DMS114 treated with DMSO at 0.1 percent for 48 hours (cell line): ENCODE data around the gene GMCL2.

ENCODE experiments used
- DNase-seq: peaks from one replicate; lab custom pipeline; 2025; ENCODE audit not compliant: unreplicated experiment; lab: John Stamatoyannopoulos, UW

The GMCL2 gene

DNA sequence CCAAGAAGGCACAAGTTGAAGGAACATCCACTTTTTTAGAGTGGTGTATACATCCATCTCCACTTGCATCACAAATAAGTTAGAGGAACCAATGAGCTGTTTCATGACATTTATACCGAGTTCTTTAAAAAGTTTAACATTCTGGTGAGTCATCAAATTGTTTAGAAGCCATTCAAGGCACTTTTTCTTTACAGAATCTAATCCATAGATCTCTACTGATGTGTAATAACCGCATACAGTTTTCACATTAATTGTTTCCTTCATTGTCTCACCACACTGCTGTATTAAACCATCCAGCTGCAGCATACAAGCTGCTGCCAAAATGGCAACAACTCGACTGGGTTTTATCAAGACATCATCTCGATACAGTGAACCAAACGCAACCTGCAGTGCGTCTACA, 744 bp downstream of the GMCL2 start:
- DNase-seq: no peak

DNA sequence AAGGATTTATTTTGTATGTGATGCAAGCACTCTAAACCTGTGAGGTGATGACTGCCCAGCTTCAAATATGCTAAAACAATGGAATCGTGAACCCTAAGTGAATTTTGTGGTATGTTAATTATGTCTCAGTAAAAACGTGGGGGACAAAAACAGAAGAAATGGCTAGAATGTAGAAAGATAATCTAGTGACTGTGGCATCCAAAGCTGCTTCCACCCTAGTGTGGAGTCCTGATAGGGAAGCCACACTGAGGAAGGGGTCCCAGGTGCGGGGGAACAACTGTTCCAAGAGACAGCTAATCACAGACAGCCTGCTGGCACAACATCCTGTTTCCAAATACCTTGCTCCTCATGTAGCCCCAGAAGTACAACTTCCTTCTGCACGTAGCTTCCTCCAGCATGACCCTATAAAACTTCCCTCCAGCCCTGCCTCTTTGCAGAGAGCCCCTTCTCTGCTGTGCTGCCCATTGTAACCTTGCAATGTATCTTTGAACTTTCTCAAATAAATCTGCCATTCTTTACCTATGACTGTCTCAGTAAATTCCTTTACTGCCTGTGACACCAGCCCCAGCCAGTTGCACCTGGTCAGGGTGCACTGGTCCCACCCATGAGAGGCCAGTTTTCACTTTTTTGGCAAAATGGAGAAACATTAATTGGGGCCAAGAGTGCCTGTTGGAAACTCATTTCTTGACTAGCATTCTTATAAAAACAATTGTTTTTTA, 4.9 kb downstream of the GMCL2 start:
- DNase-seq: no peak

DNA sequence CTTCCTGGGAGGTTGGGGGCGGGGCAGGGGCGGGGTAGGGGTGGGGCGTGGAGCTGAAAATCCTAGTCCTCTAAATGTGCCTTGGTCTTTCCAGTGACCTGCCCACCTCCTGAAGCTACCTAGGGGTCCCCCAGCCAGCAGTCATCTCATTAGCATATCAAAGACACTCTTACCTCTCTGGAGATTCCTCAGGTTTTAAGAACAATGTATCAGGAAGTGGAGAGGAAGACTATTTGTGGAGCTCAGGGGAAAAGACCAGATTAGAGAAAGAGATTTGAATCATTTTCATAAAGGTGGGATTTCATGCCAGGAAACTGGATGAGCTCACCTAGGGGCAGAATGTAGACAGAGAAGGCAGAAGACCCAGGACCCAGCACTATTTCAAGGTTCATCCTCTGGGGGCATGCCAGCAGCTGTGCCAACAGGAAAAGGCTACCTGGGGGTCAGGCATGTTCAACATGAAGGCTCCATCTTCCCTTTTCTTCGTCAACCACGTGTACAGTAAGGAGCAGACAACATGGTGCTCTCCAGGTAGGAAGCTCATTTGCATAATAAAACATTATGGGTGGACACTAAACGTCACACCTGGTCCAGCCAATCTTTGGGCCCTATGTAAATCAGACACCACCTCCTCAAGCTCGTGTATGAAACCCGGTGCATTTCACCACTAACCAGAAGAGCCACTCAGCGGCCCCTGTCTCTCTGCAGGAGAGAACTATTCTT, 6.9 kb downstream of the GMCL2 start:
- DNase-seq: no peak

DNA sequence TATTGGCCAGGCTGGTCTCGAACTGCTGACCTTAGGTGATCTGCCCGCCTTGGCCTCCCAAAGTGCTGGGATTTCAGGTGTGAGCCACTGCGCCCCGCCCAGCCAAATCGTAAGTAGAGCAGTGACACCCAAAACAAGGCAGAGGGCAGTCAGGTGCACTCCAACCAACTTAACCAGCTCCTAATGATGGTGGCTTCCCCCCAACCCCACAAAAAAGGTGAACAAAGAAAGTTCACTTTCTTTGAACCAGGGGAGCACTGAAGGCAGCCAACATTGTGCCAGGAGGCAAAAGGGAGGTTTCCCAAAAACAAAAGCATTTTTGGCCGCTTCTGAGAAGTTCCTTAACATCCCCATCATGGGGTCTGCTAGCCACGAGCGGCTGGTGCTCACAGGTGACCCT, 9.6 kb downstream of the GMCL2 start:
- DNase-seq: no peak

DNA sequence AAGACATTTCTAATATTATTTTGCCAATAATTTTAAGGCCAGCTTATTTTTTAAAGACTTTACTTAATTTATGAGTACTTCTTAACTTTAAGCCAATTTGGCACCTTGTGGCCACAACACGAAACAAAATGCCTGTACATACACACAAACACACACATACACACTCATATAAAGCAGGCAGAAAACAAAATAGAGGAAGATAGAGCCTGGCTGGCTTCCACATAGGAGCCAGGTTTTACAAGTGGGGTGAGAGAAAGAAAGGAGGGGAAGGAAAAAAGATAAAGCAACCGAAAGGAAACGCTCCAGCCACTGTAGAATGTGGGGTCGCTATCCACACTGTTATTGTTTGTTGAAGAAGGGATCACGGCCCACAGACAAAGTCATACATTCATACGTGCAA, 10.4 kb downstream of the GMCL2 start:
- DNase-seq: no peak

DNA sequence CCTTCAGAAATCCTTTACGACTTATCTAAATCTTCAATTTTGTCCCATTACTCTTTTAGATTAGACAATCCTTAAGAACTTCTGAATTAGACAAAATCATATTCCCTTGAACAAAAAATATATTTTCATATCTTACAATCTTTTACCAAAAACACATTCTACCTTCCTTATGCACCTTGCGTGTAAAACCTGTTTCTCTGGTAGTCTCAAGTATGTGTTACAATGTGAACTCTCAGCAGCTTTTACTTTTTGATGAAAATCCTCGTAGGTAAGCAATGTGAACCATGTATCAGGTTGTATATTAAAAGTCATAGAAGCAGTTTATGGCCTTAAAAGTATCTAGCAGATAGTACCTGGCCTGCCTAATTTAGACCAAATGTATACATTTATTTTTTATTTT, 12.7 kb downstream of the GMCL2 start:
- no peak for DNase-seq

DNA sequence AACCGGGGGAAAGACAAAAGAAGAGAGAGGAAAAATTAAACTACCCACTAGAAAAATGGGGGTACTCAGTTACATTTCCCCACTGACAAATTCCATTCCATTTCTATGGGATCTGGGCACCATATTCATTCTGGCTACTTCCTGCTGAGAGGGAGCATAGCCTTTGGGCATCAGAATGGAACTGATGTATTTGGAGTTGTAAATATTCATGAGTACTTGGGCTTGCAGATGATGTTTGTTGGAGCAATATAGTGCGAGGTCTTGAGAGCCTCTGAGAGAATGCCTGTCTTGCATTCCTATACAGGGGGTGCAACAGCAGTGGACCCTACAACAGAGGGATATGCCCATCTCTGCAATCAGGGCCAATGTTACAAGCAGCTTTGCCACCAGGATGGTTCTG, 16.7 kb downstream of the GMCL2 start:
- DNase-seq: no peak

DNA sequence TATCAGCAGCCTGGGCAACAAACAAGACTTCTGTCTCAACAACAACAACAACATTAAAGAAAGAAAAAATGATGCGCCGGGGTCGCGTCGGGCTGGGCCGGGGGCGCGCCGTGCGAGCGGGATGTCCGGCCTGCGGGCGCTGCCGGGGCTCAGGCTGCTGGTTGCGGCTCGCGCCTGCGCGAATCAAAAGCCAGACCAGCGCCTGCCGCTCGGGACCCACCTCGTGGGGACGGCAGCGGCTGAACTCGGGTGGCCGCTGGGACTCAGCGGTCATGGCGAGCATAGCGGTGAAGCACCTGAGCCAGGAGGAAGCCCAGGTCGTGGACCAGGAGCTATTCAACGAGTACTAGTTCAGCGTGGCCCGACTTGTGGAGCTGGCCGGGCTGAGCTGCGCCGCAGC, 21.6 kb downstream of the GMCL2 start:
- no peak for DNase-seq

DNA sequence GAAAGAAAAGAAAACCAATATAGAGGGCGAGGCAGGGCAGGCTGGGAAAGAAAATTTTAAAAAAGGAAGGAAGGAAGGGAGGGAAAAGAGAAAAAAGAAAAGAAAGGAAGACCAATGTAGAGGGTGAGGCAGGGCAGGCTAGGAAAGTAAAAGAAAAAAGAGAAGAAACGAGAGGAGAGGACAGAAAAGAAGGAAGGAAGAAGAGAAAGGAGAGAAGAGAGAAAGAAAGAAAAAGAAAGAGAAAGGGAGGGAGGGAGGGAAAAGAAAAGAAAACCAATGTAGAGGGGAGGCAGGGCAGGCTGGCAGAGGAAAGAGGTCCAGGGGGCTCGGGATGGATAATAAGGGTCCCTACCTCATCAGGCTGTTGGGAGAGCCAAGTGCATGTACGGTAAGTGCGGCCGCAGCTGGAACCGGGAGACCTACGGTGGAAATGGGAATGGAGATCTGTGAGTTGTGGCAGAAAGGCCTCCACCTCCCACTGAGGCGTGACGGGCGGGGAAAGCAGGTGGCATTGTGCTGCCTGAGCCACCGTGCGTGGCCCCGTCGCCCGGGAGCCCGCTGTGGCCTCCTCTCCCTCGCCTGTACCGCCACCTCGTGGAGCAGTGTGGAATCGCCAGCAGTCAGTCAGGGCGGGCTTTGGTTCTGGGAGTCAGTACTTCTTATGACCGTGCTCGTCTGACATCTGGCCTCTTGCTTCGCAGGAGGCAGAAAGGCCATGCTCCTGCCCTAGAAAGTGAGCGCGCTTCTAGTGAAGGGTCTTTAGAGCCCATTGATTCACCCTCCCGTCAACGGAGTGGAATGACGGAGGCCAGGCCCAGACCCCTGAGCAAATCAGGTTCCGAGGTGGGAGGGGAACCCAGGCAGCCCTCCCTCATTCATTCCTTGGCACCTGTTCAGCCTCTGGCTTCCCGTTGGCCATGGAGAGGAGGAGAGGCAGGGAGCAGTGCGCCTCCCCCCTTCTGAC, 23.1 kb downstream of the GMCL2 start:
- DNase-seq: peak; percentile 71

DNA sequence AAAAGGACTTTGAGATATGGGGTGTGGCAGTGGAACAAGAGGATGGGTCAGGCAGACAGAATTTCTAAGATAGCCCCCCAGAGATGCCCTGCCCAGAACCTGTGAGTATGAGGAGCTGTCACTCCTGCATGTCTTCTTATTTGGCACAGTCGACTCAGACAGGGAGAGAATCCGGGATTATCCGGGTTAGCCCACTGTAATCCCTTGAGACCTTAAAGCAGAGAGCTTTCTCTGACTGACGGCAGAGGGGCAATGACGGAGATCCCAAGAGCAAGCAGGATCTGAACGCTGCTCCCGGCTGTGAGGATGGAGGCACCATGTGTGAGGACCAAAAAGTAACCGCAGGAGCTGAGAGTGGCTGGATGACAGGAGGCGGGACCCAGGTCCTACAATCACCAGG, 24.7 kb downstream of the GMCL2 start:
- no peak for DNase-seq

DNA sequence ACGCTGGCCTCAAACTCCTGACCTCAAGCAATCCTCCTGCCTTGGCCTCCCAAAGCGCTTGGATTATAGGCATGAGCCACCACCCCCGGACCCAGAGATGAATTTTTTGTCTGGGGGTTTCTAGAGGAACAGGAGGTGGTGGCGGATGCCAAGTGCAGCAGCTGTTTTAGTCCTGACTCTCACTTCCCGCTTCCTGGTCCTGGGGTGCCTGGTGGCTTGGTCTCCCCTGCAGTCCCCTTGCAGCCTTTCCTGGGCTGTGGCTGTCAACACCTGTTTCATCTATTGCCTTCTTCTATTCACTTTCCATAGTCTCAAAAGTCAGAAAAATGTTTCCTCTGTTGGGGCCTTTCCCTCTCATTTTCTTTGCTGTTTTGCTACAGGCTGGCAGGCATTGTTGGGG, 27.0 kb downstream of the GMCL2 start:
- DNase-seq: no peak

DNA sequence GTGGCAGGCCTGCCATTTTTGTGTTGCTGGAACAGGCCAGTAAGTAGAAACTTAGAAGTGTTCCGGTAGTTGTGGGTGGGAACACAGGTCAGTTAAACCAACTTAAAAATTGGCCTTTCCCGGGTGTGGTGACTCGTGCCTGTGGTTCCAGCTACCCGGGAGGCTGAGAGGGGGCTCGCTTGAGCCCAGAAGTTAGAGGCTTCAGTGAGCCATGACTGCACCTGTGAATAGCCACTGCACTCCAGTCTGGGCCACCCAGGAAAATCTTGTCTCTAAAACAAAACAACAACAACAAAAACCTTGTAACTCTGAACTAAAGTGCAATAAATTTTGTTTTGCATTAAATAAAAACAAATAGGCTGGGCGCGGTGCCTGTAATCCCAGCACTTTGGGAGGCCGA, 32.1 kb downstream of the GMCL2 start:
- no peak for DNase-seq

DNA sequence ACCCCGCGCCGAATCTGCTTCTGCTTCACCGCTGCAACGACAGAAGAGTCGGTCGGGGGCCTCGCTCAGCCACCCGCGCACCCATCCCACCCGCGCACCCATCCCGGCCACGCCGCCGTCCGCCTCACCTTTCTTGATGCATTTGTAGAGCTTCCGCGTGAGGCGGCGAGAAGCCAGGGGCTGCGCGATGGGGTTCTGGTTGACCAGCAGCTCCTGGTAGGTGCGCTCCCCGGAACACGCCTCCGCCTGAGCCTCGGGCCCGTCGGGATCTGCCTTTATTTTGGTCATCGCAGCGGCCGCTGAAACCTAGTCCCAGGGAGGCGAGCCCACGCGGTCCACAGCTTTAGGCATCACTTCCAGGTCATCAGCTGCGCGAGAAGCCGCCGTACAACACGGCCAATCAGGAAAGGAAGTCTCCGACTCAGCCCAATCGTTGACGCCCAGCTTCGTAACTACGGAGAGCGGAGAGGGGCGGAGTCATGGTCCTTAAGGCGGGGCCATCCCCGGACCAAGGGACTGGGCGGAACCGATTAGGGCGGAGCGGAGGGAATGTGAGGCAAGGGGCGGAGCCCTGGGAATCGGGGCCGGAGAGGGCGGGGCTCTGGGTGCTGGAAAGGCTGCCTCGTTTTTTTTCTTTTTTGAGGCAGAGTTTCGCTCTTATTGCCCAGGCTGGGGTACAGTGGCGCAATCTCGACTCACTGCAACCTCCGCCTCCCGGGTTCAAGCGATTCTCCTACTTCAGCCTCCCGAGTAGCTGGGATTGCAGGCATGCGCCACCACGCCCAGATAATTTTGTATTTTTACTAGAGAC, 33.4 kb downstream of the GMCL2 start, which contains the start of gene NHP2:
Gene NHP2, minus strand, starts transcription at position 356 of the 811 bp plus-strand sequence. Its CDS starts 68 bp downstream, at position 288.
- peak; percentile 98 for DNase-seq

DNA sequence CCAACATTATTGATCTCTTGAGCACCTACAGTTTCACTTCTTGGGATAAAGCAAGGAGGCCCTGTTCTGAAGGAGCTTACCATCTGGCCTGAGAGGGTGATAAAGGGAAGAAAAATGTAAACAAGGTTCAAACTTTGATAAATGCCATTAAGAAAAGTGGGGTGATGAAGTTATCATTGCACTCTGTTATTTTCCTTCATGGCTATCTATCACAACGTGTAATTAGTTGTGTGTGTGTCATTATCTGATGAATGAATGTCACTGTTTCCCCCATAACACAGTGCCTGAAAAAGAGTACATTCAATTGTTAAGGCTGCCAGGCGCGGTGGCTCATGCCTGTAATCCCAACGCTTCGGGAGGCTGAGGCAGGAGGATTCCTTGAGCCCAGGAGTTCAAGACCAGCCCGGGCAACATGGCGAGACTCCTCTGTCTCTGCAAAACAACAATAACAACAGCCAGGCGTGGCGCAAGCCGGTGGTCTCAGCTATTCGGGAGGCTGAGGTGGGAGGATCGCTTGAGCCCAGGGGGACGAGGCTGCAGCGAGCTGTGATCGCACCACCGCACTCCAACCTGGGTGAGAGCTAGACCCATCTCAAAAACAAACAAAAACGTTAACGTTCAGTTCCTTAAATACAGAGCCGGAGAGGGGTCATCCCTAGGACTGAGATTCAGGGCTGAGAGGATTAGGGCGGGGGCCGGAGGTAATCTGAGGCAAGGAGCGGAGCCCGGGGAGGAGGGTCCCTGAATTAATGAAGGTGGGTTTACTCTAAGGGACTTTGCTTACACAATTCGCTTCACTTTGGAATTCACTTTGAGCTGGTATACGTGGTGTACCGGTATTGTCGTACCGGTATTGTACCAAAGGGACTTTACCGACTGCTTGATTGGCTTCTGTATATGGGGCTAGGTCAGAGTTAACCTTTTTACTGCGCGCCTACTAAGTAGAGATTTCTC, 34.4 kb downstream of the GMCL2 start:
- DNase-seq: no peak

DNA sequence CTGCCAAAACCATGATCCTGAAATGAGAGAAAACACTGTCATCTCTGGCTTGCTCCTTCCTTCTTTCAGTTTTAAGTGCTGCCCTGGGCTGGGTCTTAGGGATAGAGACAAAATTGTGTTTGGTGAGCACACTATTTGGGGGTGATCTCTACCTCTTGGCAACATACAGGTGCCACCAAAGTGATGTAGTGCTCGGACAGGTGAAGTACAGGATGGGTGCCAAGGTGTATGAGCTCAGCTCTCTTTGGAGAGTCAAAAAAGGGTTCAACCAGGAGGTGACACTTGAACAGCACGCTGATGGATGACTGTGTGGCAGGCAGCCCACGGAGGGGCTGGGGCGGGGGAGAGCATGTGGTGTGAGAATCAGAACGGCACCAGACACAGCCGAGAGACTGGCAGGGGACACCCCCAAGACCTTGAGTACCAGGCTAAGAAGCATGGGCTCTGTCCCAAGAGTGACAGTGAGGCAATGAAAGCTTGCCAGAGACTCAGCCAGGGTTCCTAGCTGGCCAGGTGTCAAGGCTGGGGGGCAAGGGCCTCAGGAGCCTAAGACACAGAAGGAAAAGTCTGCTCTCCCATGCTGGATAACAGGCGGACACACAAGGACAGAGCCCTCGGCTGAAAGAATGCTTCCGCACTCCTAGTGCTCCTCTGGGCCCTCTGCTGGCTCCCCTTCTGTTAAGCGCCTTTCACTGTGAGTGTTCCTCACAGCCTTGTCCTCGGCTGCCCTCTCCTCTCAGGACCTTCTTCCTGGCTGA, 36.0 kb downstream of the GMCL2 start:
- peak; percentile 42 for DNase-seq

DNA sequence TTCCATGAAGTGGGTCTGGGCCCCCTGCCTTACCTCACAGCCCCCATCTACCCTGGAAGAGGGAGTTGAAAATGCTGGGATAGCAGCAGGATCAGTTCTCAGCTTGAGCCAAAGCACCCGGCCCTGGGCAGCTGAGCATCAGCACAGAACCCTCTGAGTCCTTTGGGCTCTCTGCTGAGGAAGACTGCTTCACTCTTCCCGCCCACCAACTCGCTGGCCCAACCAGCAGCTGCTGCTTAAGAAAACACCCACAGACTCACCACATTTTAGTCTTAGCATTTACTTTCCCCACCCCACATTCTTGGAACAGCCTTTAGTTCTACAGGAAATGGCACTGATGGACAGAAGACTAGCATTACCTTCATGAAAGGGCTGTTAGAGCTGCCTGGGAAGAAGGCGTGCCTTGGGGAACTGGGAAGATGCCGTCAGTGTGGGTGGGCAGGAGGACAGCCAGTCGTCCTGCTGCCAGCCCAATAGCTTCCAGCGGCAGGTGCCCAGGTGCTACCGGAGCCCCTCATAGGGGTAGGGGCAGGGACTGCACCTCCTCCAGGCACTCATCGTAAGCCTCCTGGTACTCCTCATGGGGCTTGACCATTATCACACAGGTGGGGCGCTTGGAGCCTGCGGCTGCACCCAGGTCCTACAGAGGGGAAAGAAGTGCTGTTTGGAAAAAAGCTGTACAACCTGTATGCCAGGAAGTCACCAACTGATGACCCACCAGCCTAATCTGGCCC, 37.8 kb downstream of the GMCL2 start:
- DNase-seq: no peak

DNA sequence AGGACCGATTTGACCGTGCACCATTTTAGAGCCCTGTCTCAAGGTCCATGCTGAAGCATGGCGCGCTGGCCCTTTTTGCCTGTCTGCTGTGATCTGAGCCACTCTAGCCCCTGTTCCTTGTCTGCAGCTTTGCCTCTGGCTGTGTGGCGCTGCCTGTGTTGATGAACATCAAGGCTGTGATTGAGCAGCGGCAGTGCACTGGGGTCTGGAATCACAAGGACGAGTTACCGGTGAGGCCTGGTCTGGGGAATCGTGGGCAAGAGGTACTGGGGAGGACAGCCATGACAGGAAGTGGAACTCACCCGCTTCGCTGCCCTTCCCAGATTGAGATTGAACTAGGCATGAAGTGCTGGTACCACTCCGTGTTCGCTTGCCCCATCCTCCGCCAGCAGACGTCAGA, 39.8 kb downstream of the GMCL2 start:
- no peak for DNase-seq
